Neutrophil (primary cell): ENCODE results near the gene SLC16A13.
A peak's percentile ranks its signal among the peaks of the same experiment; 100 is the strongest.

Experiments
- H3K27ac ChIP-seq: fragments of 200-600 bp; sonication (generic); 2 replicates; pipeline ENCODE4 v1.5.1; 2016; ENCODE audit warnings: mild to moderate bottlenecking, moderate library complexity
- H3K27me3 ChIP-seq: fragments of 200-600 bp; sonication (generic); 2 replicates; pipeline ENCODE4 v1.6.0; 2016; ENCODE audit warnings: mild to moderate bottlenecking
- H3K36me3 ChIP-seq: fragments of 200-600 bp; sonication (generic); 2 replicates; pipeline ENCODE4 v1.5.1; 2017
- H3K4me1 ChIP-seq, 2 experiments: fragments of 200-600 bp in 1 of 2; sonication (generic) in 1 of 2; 1 replicate in 1 of 2; 2 replicates in 1 of 2; pipeline versions ENCODE4 v1.5.1 to v1.6.1; 2013 to 2016; ENCODE audit warnings: low read depth in 1 of 2, low read length in 1 of 2, mild to moderate bottlenecking in 1 of 2, moderate library complexity in 1 of 2; ENCODE audit not compliant: control insufficient read depth in 1 of 2, insufficient read depth in 1 of 2
- H3K4me3 ChIP-seq, 2 experiments: fragments of 200-600 bp in 1 of 2; sonication (generic) in 1 of 2; 1 replicate in 1 of 2; 2 replicates in 1 of 2; pipeline ENCODE4 v1.5.1; 2013 to 2016; ENCODE audit warnings: low read depth in 1 of 2, low read length in 1 of 2, mild to moderate bottlenecking in 1 of 2, moderate library complexity in 1 of 2
- H3K9me3 ChIP-seq: fragments of 200-600 bp; sonication (generic); 2 replicates; pipeline ENCODE4 v1.5.1; 2016
- CTCF ChIP-seq: fragments of 200-600 bp; sonication (generic); IDR thresholded peaks from 2 replicates; pipeline ENCODE4 v1.5.1; 2016; ENCODE audit warnings: antibody characterized with exemption

Gene SLC16A13

GRCh38 chr17:7001318-7001961 lies 34.4 kb upstream of the SLC16A13 start:
- H3K4me3 ChIP-seq: no peak overlapping the region
- peaks cover 0 to 3% of the 10 kb centered on the region in 2 experiments for H3K4me1 ChIP-seq
- H3K9me3 ChIP-seq: no peaks in the 10 kb centered on the region
- no peak overlapping the region for H3K27ac ChIP-seq
- H3K27me3 ChIP-seq: no peaks in the 10 kb centered on the region
- peak; percentile 60 for TF ChIP-seq CTCF
- peaks cover 77% of the 10 kb centered on the region for H3K36me3 ChIP-seq

- H3K27me3 ChIP-seq: no peaks in the 10 kb centered on the region
- no peak overlapping the region for H3K4me3 ChIP-seq
- no peaks in the 10 kb centered on the region for H3K9me3 ChIP-seq
- peaks cover 0 to 3% of the 10 kb centered on the region in 2 experiments for H3K4me1 ChIP-seq
- no peak for TF ChIP-seq CTCF
- H3K36me3 ChIP-seq: peaks cover 77% of the 10 kb centered on the region
- peak overlapping the region; percentile 1 for H3K27ac ChIP-seq
These were observed 33.3 kb upstream of the SLC16A13 start for GRCh38 chr17:7002288-7003047.

GRCh38 chr17:7003745-7004144 lies 32.1 kb upstream of the SLC16A13 start:
- Histone ChIP-seq H3K36me3 (peaks cover 66% of the 10 kb centered on the region), H3K9me3 (no peaks in the 10 kb centered on the region), H3K27me3 (no peaks in the 10 kb centered on the region), H3K27ac (peak overlapping the region; percentile 27), H3K4me3 (no peak overlapping the region), H3K4me1 (peaks cover 0 to 3% of the 10 kb centered on the region in 2 experiments)
- no peak for TF ChIP-seq CTCF

GRCh38 chr17:7004398-7005253 lies 31.2 kb upstream of the SLC16A13 start:
- Histone ChIP-seq H3K27ac (peak overlapping the region; percentile 5), H3K4me3 (no peak overlapping the region), H3K4me1 (peaks cover 2 to 3% of the 10 kb centered on the region in 2 experiments), H3K27me3 (no peaks in the 10 kb centered on the region), H3K9me3 (no peaks in the 10 kb centered on the region), H3K36me3 (peaks cover 66% of the 10 kb centered on the region)
- TF ChIP-seq CTCF: peak; percentile 79

GRCh38 chr17:7005716-7006115 lies 30.1 kb upstream of the SLC16A13 start:
- TF ChIP-seq CTCF: no peak
- Histone ChIP-seq H3K27ac (no peak overlapping the region), H3K36me3 (peaks cover 57% of the 10 kb centered on the region), H3K4me1 (peaks cover 6 to 11% of the 10 kb centered on the region in 2 experiments), H3K9me3 (no peaks in the 10 kb centered on the region), H3K27me3 (no peaks in the 10 kb centered on the region), H3K4me3 (no peak overlapping the region)
